Vagina (tissue), 2 donors: ENCODE results near the gene TMEM163. TPM values are rescaled to one million over a fixed set of nuclear protein-coding genes. Genes with fewer than 3 reads are reported as not detected.

Experiments
- DNase-seq, 2 donors: peaks; one replicate each; pipeline ENCODE4 v3.0.0-alpha.2; 2017; ENCODE audit errors: extremely low spot score in 2 of 2
- H3K27ac ChIP-seq: fragments of 200-600 bp; sonication (generic); one replicate; pipeline ENCODE4 v1.5.1; 2019
- H3K27me3 ChIP-seq: fragments of 200-600 bp; sonication (generic); one replicate; pipeline ENCODE4 v1.5.1; 2019
- H3K36me3 ChIP-seq, 2 donors: fragments of 200-600 bp; sonication (generic); one replicate each; pipeline ENCODE4 v1.5.1; 2017 to 2019
- H3K4me1 ChIP-seq: fragments of 200-600 bp; sonication (generic); one replicate; pipeline ENCODE4 v1.5.1; 2019
- H3K4me3 ChIP-seq, 2 donors: fragments of 200-600 bp; sonication (generic); 1 replicate in 1 of 2; 2 replicates in 1 of 2; pipeline ENCODE4 v1.5.1; 2016 to 2019
- H3K9me3 ChIP-seq: fragments of 200-600 bp; sonication (generic); one replicate; pipeline ENCODE4 v1.5.1; 2019
- CTCF ChIP-seq, 3 experiments: fragments of 450-650 bp in 2 of 3; fragments of 200-600 bp in 1 of 3; sonication (generic) in 1 of 3; IDR thresholded peaks; one replicate each; pipeline ENCODE4 v1.5.1; 2017 to 2019; ENCODE audit warnings: antibody characterized with exemption in 3 of 3, mild to moderate bottlenecking in 2 of 3, moderate library complexity in 2 of 3
- POLR2A ChIP-seq, 2 donors: fragments of 450-650 bp; IDR thresholded peaks; one replicate each; pipeline ENCODE4 v1.6.1; 2017; ENCODE audit warnings: antibody characterized with exemption in 2 of 2, mild to moderate bottlenecking in 2 of 2, moderate library complexity in 2 of 2
- POLR2AphosphoS5 ChIP-seq, 2 donors: sonication (generic); formaldehyde crosslinking; IDR thresholded peaks; one replicate each; pipeline ENCODE4 v1.9.0; 2017; ENCODE audit warnings: antibody characterized with exemption in 2 of 2, mild to moderate bottlenecking in 2 of 2, low read depth in 1 of 2; ENCODE audit not compliant: insufficient read depth in 1 of 2
- intact Hi-C: fragments of 100-400 bp; cut with DNase I; formaldehyde crosslinking; loops from one replicate; pipeline ENCODE4 v1.15.1; 2023
- total RNA-seq: library from RNA; depleted of rRNA; stranded (reverse); fragments of >200 nt; gene quantifications from one replicate; pipeline ENCODE4 v1.2.3, GENCODE V29; 2016

Gene TMEM163
- total RNA-seq, 1 donor from 2014 or later = not detected

GRCh38 chr2:134679745-134680144 lies 39.1 kb downstream of the TMEM163 start:
- no peak overlapping the region for H3K27ac ChIP-seq
- no peaks in the 10 kb centered on the region for H3K36me3 ChIP-seq
- TF ChIP-seq POLR2AphosphoS5 (IDR thresholded peaks at IDR 0.05; ENCODE audit: insufficient read depth in 1 of 2, low read depth in 1 of 2) (no peak), POLR2A (IDR thresholded peaks at IDR 0.05) (no peak), CTCF (IDR thresholded peaks at IDR 0.05) (no peak)
- intact Hi-C loops = no loop called here
- DNase-seq = no peak
- no peaks in the 10 kb centered on the region for H3K27me3 ChIP-seq
- no peak overlapping the region for H3K4me3 ChIP-seq
- no peaks in the 10 kb centered on the region for H3K9me3 ChIP-seq
- H3K4me1 ChIP-seq = no peaks in the 10 kb centered on the region

- DNase-seq = no peak
- H3K4me3 ChIP-seq = no peak overlapping the region
- no peaks in the 10 kb centered on the region for H3K27me3 ChIP-seq
- H3K9me3 ChIP-seq = no peaks in the 10 kb centered on the region
- TF ChIP-seq POLR2AphosphoS5 (IDR thresholded peaks at IDR 0.05; ENCODE audit: insufficient read depth in 1 of 2, low read depth in 1 of 2) (no peak), CTCF (IDR thresholded peaks at IDR 0.05) (no peak), POLR2A (IDR thresholded peaks at IDR 0.05) (no peak)
- H3K4me1 ChIP-seq = no peaks in the 10 kb centered on the region
- no peaks in the 10 kb centered on the region for H3K36me3 ChIP-seq
- intact Hi-C loops = no loop called here
- no peak overlapping the region for H3K27ac ChIP-seq
Observed at GRCh38 chr2:134679294-134679693, 39.5 kb downstream of the TMEM163 start.

GRCh38 chr2:134677856-134678756 lies 40.7 kb downstream of the TMEM163 start:
- Histone ChIP-seq H3K4me3 (no peak overlapping the region), H3K27me3 (no peaks in the 10 kb centered on the region), H3K36me3 (no peaks in the 10 kb centered on the region), H3K4me1 (no peaks in the 10 kb centered on the region), H3K9me3 (no peaks in the 10 kb centered on the region), H3K27ac (no peak overlapping the region)
- no peak for DNase-seq
- intact Hi-C loops = no loop called here
- TF ChIP-seq POLR2A (IDR thresholded peaks at IDR 0.05) (no peak), POLR2AphosphoS5 (IDR thresholded peaks at IDR 0.05; ENCODE audit: insufficient read depth in 1 of 2, low read depth in 1 of 2) (no peak), CTCF (IDR thresholded peaks at IDR 0.05) (no peak)

- H3K36me3 ChIP-seq = no peaks in the 10 kb centered on the region
- TF ChIP-seq POLR2A (IDR thresholded peaks at IDR 0.05) (no peak), CTCF (IDR thresholded peaks at IDR 0.05) (no peak), POLR2AphosphoS5 (IDR thresholded peaks at IDR 0.05; ENCODE audit: insufficient read depth in 1 of 2, low read depth in 1 of 2) (no peak)
- intact Hi-C loops = no loop called here
- no peak overlapping the region for H3K4me3 ChIP-seq
- H3K4me1 ChIP-seq = no peaks in the 10 kb centered on the region
- H3K9me3 ChIP-seq = no peaks in the 10 kb centered on the region
- no peaks in the 10 kb centered on the region for H3K27me3 ChIP-seq
- H3K27ac ChIP-seq = no peak overlapping the region
- no peak for DNase-seq
Observed at GRCh38 chr2:134676960-134677359, 41.8 kb downstream of the TMEM163 start.

- no peaks in the 10 kb centered on the region for H3K27me3 ChIP-seq
- no peaks in the 10 kb centered on the region for H3K9me3 ChIP-seq
- no peaks in the 10 kb centered on the region for H3K36me3 ChIP-seq
- no peak for TF ChIP-seq CTCF (IDR thresholded peaks at IDR 0.05)
- TF ChIP-seq POLR2A (IDR thresholded peaks at IDR 0.05) = no peak
- TF ChIP-seq POLR2AphosphoS5 (IDR thresholded peaks at IDR 0.05; ENCODE audit: insufficient read depth in 1 of 2, low read depth in 1 of 2) = no peak
- no peak overlapping the region for H3K27ac ChIP-seq
- H3K4me3 ChIP-seq = no peak overlapping the region
- intact Hi-C loops = no loop called here
- no peak for DNase-seq
- no peaks in the 10 kb centered on the region for H3K4me1 ChIP-seq
Observed at GRCh38 chr2:134675314-134675713, 43.5 kb downstream of the TMEM163 start.
